Mesenchymal stem cell (in vitro differentiated cells and primary cell): Measurements from ENCODE around the gene PELI3.

ENCODE experiments used
- DNase-seq: peaks from one replicate; pipeline ENCODE4 v3.0.0-alpha.2; 2013
- H2AFZ ChIP-seq: one replicate; pipeline ENCODE4 v1.6.1; 2013; ENCODE audit warnings: low read depth, mild to moderate bottlenecking, control low read depth, inconsistent platforms, low read length, moderate library complexity
- H2AK5ac ChIP-seq: 2 replicates; pipeline ENCODE4 v1.6.1; 2013; ENCODE audit warnings: low read length, moderate library complexity, mild to moderate bottlenecking, inconsistent platforms; ENCODE audit not compliant: severe bottlenecking
- H2BK120ac ChIP-seq: one replicate; pipeline ENCODE4 v1.6.1; 2013; ENCODE audit warnings: low read depth, mild to moderate bottlenecking, inconsistent platforms, low read length, moderate library complexity
- H2BK12ac ChIP-seq, 2 experiments: one replicate each; pipeline ENCODE4 v1.6.1; 2013; ENCODE audit warnings: inconsistent platforms in 2 of 2, low read length in 2 of 2, mild to moderate bottlenecking in 2 of 2, moderate library complexity in 2 of 2, control low read depth in 1 of 2
- H2BK15ac ChIP-seq: one replicate; pipeline ENCODE4 v1.6.1; 2013; ENCODE audit warnings: mild to moderate bottlenecking, low read depth, inconsistent platforms; ENCODE audit not compliant: poor library complexity, severe bottlenecking
- H2BK5ac ChIP-seq: 2 replicates; pipeline ENCODE4 v1.6.1; 2013; ENCODE audit warnings: low read depth, mild to moderate bottlenecking, low read length, control low read depth, inconsistent platforms; ENCODE audit not compliant: poor library complexity, severe bottlenecking
- H3K14ac ChIP-seq, 2 experiments: one replicate each; pipeline ENCODE4 v1.6.1; 2013; ENCODE audit warnings: inconsistent platforms in 2 of 2, low read length in 2 of 2, control low read depth in 1 of 2, mild to moderate bottlenecking in 1 of 2, moderate library complexity in 1 of 2
- H3K18ac ChIP-seq, 2 experiments: one replicate each; pipeline ENCODE4 v1.6.1; 2013; ENCODE audit warnings: inconsistent platforms in 2 of 2, low read length in 2 of 2, control low read depth in 1 of 2, low read depth in 1 of 2, mild to moderate bottlenecking in 1 of 2
- H3K23ac ChIP-seq, 2 experiments: one replicate each; pipeline ENCODE4 v1.6.1; 2013; ENCODE audit warnings: inconsistent platforms in 2 of 2, low read length in 2 of 2, mild to moderate bottlenecking in 2 of 2, moderate library complexity in 2 of 2, control low read depth in 1 of 2
- H3K27ac ChIP-seq: 2 replicates; pipeline ENCODE4 v1.5.1; 2013; ENCODE audit warnings: mild to moderate bottlenecking, moderate library complexity, low read length, control low read depth, inconsistent platforms; ENCODE audit not compliant: poor library complexity, severe bottlenecking
- H3K27me3 ChIP-seq, 2 experiments: 2 replicates each; pipeline versions ENCODE4 v1.6.1 to v1.7.0; 2013; ENCODE audit warnings: low read length in 2 of 2, mild to moderate bottlenecking in 2 of 2, moderate library complexity in 2 of 2, control low read depth in 1 of 2, inconsistent platforms in 1 of 2; ENCODE audit not compliant: control insufficient read depth in 1 of 2, insufficient read depth in 1 of 2
- H3K36me3 ChIP-seq, 2 experiments: 2 replicates each; pipeline versions ENCODE4 v1.6.1 to v1.7.0; 2013; ENCODE audit warnings: low read length in 2 of 2, control low read depth in 1 of 2, inconsistent platforms in 1 of 2, low read depth in 1 of 2, mild to moderate bottlenecking in 1 of 2; ENCODE audit not compliant: insufficient read depth in 2 of 2, control insufficient read depth in 1 of 2
- H3K4ac ChIP-seq, 2 experiments: one replicate each; pipeline ENCODE4 v1.6.1; 2013; ENCODE audit warnings: inconsistent platforms in 2 of 2, low read length in 2 of 2, mild to moderate bottlenecking in 2 of 2, moderate library complexity in 2 of 2, control low read depth in 1 of 2, low read depth in 1 of 2
- H3K4me1 ChIP-seq: 2 replicates; pipeline ENCODE4 v1.6.1; 2013; ENCODE audit warnings: low read depth, low read length, control low read depth; ENCODE audit not compliant: control insufficient read depth, insufficient read depth
- H3K4me2 ChIP-seq: 2 replicates; pipeline ENCODE4 v1.6.1; 2013; ENCODE audit warnings: low read length, mild to moderate bottlenecking, inconsistent platforms; ENCODE audit not compliant: poor library complexity, severe bottlenecking
- H3K4me3 ChIP-seq, 2 experiments: 2 replicates each; pipeline versions ENCODE4 v1.5.1 to v1.7.0; 2013; ENCODE audit warnings: low read length in 2 of 2, mild to moderate bottlenecking in 2 of 2, control low read depth in 1 of 2, low read depth in 1 of 2; ENCODE audit not compliant: insufficient read depth in 1 of 2
- H3K79me1 ChIP-seq: replicated peaks from 2 replicates; pipeline ENCODE4 v1.6.1; 2013; ENCODE audit warnings: mild to moderate bottlenecking, control low read depth, low read length, inconsistent platforms; ENCODE audit not compliant: poor library complexity, severe bottlenecking
- H3K9ac ChIP-seq: 2 replicates; pipeline ENCODE4 v1.7.0; 2013; ENCODE audit warnings: mild to moderate bottlenecking, low read length, moderate library complexity
- H3K9me3 ChIP-seq: 2 replicates; pipeline ENCODE4 v1.7.0; 2013; ENCODE audit warnings: mild to moderate bottlenecking, low read length; ENCODE audit not compliant: control insufficient read depth
- H4K8ac ChIP-seq: one replicate; pipeline ENCODE4 v1.6.1; 2013; ENCODE audit warnings: inconsistent platforms, mild to moderate bottlenecking, low read length, moderate library complexity
- H4K91ac ChIP-seq: one replicate; pipeline ENCODE4 v1.6.1; 2013; ENCODE audit warnings: mild to moderate bottlenecking, low read length, inconsistent platforms
- WGBS: methylation state at CpG from one replicate; pipeline ENCODE4 v1.1.7; 2013; ENCODE audit warnings: mixed read lengths; 5-methylcytosine and 5-hydroxymethylcytosine counted together

Gene PELI3

DNA sequence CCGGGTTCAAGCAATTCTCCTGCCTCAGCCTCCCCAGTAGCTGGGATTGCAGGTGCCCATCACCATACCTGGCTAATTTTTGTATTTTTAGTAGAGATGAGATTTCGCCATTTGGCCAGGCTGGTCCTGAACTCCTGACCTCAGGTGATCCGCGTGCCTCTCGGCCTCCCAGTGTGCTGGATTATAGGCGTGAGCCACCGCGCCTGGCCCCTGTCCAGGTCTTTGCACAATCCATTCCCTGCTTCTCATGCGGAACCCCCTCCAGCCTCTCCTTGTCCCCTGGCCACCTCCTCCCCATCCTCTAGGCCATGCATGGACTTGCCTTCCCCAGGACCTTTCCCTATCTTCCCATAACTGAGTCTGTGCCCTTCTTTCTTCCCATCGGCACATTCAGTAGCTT is 22.3 kb downstream of the PELI3 start:
- no peak for DNase-seq
- H3K18ac ChIP-seq = no peak overlapping the region
- no peaks in the 10 kb centered on the region for H3K27me3 ChIP-seq
- H2BK5ac ChIP-seq = no peak overlapping the region
- no peak overlapping the region for H2AK5ac ChIP-seq
- H2AFZ ChIP-seq = no peak overlapping the region
- no peaks in the 10 kb centered on the region for H3K9me3 ChIP-seq
- no peak overlapping the region for H3K4me2 ChIP-seq
- H3K4me1 ChIP-seq = peaks cover 13% of the 10 kb centered on the region
- H3K79me1 ChIP-seq = peaks cover 4% of the 10 kb centered on the region
- H2BK12ac ChIP-seq = no peak overlapping the region
- H4K91ac ChIP-seq = no peak overlapping the region
- no peak overlapping the region for H2BK15ac ChIP-seq
- H3K4me3 ChIP-seq = no peak overlapping the region
- H3K36me3 ChIP-seq = peaks cover 64 to 77% of the 10 kb centered on the region in 2 experiments
- H4K8ac ChIP-seq = no peak overlapping the region
- H2BK120ac ChIP-seq = no peak overlapping the region
- H3K27ac ChIP-seq = no peak overlapping the region
- no peak overlapping the region for H3K23ac ChIP-seq
- no peak overlapping the region for H3K9ac ChIP-seq
- no peak overlapping the region for H3K4ac ChIP-seq
- 96% methylated on average over 10 of the region's 10 CpGs for WGBS
- H3K14ac ChIP-seq = no peak overlapping the region

DNA sequence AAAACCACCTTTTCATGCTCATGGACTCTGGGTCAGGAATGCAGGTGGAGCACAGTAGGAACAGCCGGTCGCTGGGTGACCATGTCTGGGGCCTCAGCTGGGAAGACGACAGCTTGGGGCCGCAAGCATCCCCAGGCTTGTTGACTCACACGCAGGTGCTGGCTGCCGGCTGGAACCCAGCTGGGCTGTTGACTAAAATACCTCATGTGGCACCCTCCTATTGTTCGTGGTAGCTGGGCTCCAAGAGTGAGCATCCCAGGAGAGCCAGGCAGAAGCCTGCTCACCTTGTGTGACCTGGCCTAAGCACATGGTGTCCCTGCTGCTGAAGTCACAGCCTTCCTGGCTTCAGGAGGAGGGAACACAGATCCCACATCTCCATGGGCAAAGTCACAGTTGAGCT is 22.9 kb downstream of the PELI3 start:
- peaks cover 13% of the 10 kb centered on the region for H3K4me1 ChIP-seq
- no peak overlapping the region for H2BK12ac ChIP-seq
- no peak overlapping the region for H3K9ac ChIP-seq
- H4K91ac ChIP-seq = no peak overlapping the region
- H3K27me3 ChIP-seq = no peaks in the 10 kb centered on the region
- no peak overlapping the region for H2BK15ac ChIP-seq
- no peak overlapping the region for H2AFZ ChIP-seq
- no peak overlapping the region for H3K4ac ChIP-seq
- H4K8ac ChIP-seq = no peak overlapping the region
- no peak overlapping the region for H3K18ac ChIP-seq
- H3K23ac ChIP-seq = no peak overlapping the region
- no peak overlapping the region for H3K27ac ChIP-seq
- H3K4me2 ChIP-seq = no peak overlapping the region
- no peak overlapping the region for H3K14ac ChIP-seq
- H2AK5ac ChIP-seq = no peak overlapping the region
- H2BK5ac ChIP-seq = no peak overlapping the region
- H2BK120ac ChIP-seq = no peak overlapping the region
- H3K36me3 ChIP-seq = peaks cover 65 to 83% of the 10 kb centered on the region in 2 experiments
- DNase-seq = no peak
- no peak overlapping the region for H3K4me3 ChIP-seq
- WGBS = 88% methylated on average over 7 of the region's 7 CpGs
- no peaks in the 10 kb centered on the region for H3K9me3 ChIP-seq
- H3K79me1 ChIP-seq = peaks cover 4% of the 10 kb centered on the region

DNA sequence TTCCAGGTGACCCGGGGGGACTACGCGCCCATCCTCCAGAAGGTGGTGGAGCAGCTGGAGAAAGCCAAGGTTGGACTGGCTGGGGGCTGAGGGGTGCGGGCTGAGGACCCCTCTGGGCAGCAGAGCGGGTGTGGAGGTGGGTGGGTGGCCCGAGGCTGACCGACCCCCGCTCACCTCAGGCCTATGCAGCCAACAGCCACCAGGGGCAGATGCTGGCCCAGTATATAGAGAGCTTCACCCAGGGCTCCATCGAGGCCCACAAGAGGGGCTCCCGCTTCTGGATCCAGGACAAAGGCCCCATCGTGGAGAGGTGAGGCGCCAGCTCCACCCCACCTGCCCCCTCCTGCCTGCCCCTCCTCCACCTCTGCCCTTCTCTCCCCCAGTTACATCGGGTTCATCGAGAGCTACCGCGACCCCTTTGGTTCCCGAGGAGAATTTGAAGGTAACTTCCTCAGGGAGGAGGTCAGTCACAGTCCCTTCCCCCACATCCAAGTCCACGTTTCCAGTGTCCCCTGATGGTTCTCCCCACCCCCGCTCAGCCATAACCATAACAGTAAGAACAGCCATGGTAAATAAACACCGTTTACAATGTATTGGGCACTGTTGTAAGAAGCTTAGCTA is 24.7 kb downstream of the PELI3 start:
- Histone ChIP-seq H3K9ac (no peak overlapping the region), H3K27me3 (no peaks in the 10 kb centered on the region), H2AK5ac (no peak overlapping the region), H3K9me3 (no peaks in the 10 kb centered on the region), H2AFZ (no peak overlapping the region), H2BK15ac (no peak overlapping the region), H4K8ac (no peak overlapping the region), H3K23ac (no peak overlapping the region), H3K4me3 (no peak overlapping the region), H3K4me2 (no peak overlapping the region), H2BK5ac (no peak overlapping the region), H2BK120ac (no peak overlapping the region), H4K91ac (no peak overlapping the region), H3K27ac (no peak overlapping the region), H3K36me3 (peaks cover 66 to 84% of the 10 kb centered on the region in 2 experiments), H3K4ac (no peak overlapping the region), H3K14ac (no peak overlapping the region), H3K79me1 (peaks cover 5% of the 10 kb centered on the region), H2BK12ac (no peak overlapping the region), H3K4me1 (peaks cover 13% of the 10 kb centered on the region), H3K18ac (no peak overlapping the region)
- 87% methylated on average over 17 of the region's 20 CpGs for WGBS
- no peak for DNase-seq

DNA sequence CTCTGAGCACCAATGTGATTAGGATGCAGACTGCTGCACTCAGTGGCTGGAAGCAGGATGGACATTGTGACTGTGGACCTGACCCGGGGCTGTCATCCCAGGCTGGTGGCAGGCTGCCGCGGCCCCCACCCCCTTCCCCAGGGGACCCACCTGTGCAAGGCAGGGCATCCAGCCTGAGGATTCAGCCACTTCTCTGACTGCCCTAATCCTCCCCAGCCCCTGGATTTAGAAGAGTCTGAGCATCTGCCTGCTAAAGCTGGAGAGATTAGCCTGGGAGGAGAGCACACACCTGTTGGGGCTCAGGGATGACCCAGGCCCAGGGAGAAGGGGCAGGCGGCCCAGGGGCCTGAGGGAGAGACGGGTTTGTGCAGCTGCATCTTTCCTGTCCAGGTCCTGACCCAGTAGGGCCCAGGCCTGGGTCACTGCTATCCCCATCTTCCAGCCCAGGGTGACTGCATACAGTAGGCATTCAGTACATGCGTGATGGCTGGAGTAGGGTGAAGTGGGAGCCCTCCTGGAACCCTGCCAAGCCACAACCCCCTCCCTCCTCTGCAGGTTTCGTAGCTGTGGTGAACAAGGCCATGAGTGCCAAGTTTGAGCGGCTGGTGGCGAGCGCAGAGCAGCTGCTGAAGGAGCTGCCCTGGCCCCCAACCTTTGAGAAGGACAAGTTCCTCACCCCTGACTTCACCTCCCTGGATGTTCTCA is 25.6 kb downstream of the PELI3 start:
- Histone ChIP-seq H3K79me1 (peaks cover 3% of the 10 kb centered on the region), H2BK5ac (no peak overlapping the region), H3K4me1 (peaks cover 13% of the 10 kb centered on the region), H3K4me3 (no peak overlapping the region), H3K27ac (no peak overlapping the region), H3K14ac (no peak overlapping the region), H4K8ac (no peak overlapping the region), H2AFZ (no peak overlapping the region), H3K27me3 (no peaks in the 10 kb centered on the region), H3K18ac (no peak overlapping the region), H3K36me3 (peaks cover 66 to 84% of the 10 kb centered on the region in 2 experiments), H3K9me3 (no peaks in the 10 kb centered on the region), H2BK120ac (no peak overlapping the region), H4K91ac (no peak overlapping the region), H2AK5ac (no peak overlapping the region), H2BK15ac (no peak overlapping the region), H2BK12ac (no peak overlapping the region), H3K23ac (no peak overlapping the region), H3K4ac (no peak overlapping the region), H3K9ac (no peak overlapping the region), H3K4me2 (no peak overlapping the region)
- no peak for DNase-seq
- 96% methylated on average over 10 of the region's 10 CpGs for WGBS
